ENCODE measurements around the gene SDK1. TPM values are rescaled to one million over a fixed set of nuclear protein-coding genes. Genes with fewer than 3 reads are reported as not detected.
A peak's percentile ranks its signal among the peaks of the same experiment; 100 is the strongest.

Gene SDK1
- polyA plus RNA-seq, 2 of the 4 experiments (the other 2 are of a cell fraction): 0.12 to 0.28 TPM

DNA sequence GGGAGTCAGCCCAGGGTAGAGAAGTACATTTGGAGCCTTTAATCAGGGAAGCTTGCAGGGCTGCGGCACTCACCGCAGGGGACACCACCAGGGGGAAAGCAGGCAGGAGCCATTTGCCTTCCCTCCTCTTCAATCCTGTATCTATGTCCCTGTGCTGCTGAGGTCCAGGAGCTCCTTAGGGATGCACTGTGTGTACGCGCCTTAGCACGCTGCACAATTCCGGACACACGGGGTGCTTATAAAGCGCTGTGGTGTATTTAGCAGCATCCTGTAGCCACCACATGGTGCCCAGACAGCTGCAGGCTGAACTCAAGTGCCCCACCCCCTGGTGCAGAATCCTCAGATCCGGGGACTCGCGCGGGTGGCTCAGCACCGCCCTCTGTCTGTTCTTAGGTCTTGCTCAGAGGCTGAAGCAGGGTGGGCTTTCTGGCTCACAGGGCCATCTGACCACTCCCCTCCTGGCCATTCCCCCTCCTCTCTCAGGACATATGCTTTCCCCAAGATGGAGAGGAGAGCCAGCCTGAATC lies 421.4 kb downstream of the SDK1 start:
- H3K27ac ChIP-seq: no peak overlapping the region
- ChIA-PET CTCF (interaction anchor here (0.8 kb wide), 1 partner anchor 8 kb away, joined by 3 read pairs; no protein-coding TSS in a partner anchor), POLR2A (no interaction called here)
- no peak for FAIRE-seq
- H3K9me3 ChIP-seq: no peaks in the 10 kb centered on the region
- TF ChIP-seq CBX2 (IDR thresholded peaks at IDR 0.05; ENCODE audit: borderline replicate concordance, low read depth) (no peak), RNF2 (IDR thresholded peaks at IDR 0.05; ENCODE audit: borderline replicate concordance, low read depth) (no peak), RAD21 (conservative IDR thresholded peaks at IDR 0.05 in 1 of 2, IDR thresholded peaks at IDR 0.05 in 1 of 2) (peak in 1 of 2 experiments; percentile 27; a peak in 2 of 5 replicates), TP53 (CRISPR knock-in tag; IDR thresholded peaks at IDR 0.05) (no peak)
- TF ChIP-seq, protein P1, sequence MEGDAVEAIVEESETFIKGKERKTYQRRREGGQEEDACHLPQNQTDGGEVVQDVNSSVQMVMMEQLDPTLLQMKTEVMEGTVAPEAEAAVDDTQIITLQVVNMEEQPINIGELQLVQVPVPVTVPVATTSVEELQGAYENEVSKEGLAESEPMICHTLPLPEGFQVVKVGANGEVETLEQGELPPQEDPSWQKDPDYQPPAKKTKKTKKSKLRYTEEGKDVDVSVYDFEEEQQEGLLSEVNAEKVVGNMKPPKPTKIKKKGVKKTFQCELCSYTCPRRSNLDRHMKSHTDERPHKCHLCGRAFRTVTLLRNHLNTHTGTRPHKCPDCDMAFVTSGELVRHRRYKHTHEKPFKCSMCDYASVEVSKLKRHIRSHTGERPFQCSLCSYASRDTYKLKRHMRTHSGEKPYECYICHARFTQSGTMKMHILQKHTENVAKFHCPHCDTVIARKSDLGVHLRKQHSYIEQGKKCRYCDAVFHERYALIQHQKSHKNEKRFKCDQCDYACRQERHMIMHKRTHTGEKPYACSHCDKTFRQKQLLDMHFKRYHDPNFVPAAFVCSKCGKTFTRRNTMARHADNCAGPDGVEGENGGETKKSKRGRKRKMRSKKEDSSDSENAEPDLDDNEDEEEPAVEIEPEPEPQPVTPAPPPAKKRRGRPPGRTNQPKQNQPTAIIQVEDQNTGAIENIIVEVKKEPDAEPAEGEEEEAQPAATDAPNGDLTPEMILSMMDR (IDR thresholded peaks at IDR 0.05): peak; percentile 19; the same call in 2 of the 3 replicates
- DNase-seq (ENCODE audit: low read depth in 1 of 2, low spot score in 1 of 2): peak; percentile 11 to 26
- H3K4me3 ChIP-seq: no peak overlapping the region
- H3K4me2 ChIP-seq: 0 out of 3 replicates have a peak overlapping the region, but pooled peaks have one; percentile 42
- ATAC-seq: peak; percentile 74; a peak in 5 of 6 replicates
- WGBS (ENCODE audit: missing lambda C conversion rate): 38% methylated on average over 13 of the region's 13 CpGs
- H3K4me1 ChIP-seq: no peaks in the 10 kb centered on the region

DNA sequence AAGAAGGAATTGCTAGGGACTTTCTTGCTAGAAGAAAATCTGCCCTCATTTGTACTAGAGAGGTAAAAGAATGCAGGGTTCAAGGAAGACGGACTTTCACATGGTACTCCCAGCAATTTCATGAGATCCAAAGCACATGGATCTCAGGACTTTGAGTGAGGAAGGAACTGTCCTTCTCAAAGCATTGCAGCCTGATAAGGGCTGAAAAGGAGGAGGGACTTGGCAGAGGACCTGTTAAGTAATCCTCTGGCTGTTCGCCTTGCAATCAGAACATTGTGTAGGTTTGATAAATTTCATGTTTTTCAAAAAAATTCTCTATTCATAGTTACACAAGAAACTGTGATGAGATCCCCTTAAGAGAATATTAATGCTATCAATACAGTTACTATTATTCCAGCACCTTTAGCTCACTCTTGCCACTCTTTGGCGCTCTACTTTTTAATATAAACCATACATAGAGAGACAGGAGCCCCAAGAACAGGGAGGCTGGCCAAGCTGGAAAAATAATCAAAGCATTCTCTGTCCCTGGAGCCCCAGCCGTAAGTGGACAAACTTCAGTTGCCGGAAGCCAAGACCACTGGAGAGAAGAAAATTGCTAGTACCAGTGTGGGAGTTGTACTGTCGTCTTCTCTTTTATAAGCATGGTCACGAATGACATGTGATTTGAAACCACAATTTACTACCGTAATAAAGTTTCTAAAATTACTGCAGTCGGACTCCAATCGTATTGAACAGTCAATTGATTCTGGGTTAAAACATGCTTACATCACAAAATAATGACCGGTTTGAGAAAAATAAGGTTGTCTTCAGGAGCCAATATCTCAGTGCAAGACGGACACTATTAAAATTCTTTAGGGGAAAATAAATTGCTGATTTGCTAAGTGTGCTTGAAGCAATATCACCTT lies 424.4 kb downstream of the SDK1 start:
- Histone ChIP-seq H3K27ac (no peak overlapping the region), H3K9me3 (no peaks in the 10 kb centered on the region; the same call in 2 of the 3 replicates), H3K4me2 (no peak overlapping the region), H3K4me3 (no peak overlapping the region), H3K4me1 (no peaks in the 10 kb centered on the region)
- WGBS (ENCODE audit: missing lambda C conversion rate): 56% methylated on average over 12 of the region's 12 CpGs
- CTCF ChIA-PET: interaction anchor here (0.8 kb wide), 1 partner anchor 68 kb away, joined by 3 read pairs; no protein-coding TSS in a partner anchor
- TF ChIP-seq NFE2L2 (conservative IDR thresholded peaks at IDR 0.05; ENCODE audit: low read length) (no peak), ZFP36 (IDR thresholded peaks at IDR 0.05; ENCODE audit: borderline replicate concordance, partially characterized antibody) (no peak), CBX8 (IDR thresholded peaks at IDR 0.05) (no peak), MAZ (IDR thresholded peaks at IDR 0.05; ENCODE audit: borderline replicate concordance, low read depth, low read length) (no peak), HOXB5 (CRISPR knock-in tag; IDR thresholded peaks at IDR 0.05) (no peak), KDM1A (IDR thresholded peaks at IDR 0.05; ENCODE audit: low read depth) (no peak), FOSB (CRISPR knock-in tag; IDR thresholded peaks at IDR 0.05) (no peak), POLR2A (IDR thresholded peaks at IDR 0.05; ENCODE audit: low read length) (no peak), EHF (CRISPR knock-in tag; IDR thresholded peaks at IDR 0.05) (no peak), MAFK (IDR thresholded peaks at IDR 0.05; ENCODE audit: partially characterized antibody) (no peak), RAD21 (conservative IDR thresholded peaks at IDR 0.05 in 1 of 2, IDR thresholded peaks at IDR 0.05 in 1 of 2) (no peak), ZC3H11A (IDR thresholded peaks at IDR 0.05) (no peak), SREBF2 (IDR thresholded peaks at IDR 0.05) (no peak), HEYL (CRISPR knock-in tag; IDR thresholded peaks at IDR 0.05) (no peak), PHF8 (IDR thresholded peaks at IDR 0.05; ENCODE audit: borderline replicate concordance, low read depth) (no peak)
- TF ChIP-seq, protein P1 (IDR thresholded peaks at IDR 0.05): no peak
- TF ChIP-seq, protein P2, sequence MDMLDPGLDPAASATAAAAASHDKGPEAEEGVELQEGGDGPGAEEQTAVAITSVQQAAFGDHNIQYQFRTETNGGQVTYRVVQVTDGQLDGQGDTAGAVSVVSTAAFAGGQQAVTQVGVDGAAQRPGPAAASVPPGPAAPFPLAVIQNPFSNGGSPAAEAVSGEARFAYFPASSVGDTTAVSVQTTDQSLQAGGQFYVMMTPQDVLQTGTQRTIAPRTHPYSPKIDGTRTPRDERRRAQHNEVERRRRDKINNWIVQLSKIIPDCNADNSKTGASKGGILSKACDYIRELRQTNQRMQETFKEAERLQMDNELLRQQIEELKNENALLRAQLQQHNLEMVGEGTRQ (IDR thresholded peaks at IDR 0.05): no peak
- TF ChIP-seq, protein P3, sequence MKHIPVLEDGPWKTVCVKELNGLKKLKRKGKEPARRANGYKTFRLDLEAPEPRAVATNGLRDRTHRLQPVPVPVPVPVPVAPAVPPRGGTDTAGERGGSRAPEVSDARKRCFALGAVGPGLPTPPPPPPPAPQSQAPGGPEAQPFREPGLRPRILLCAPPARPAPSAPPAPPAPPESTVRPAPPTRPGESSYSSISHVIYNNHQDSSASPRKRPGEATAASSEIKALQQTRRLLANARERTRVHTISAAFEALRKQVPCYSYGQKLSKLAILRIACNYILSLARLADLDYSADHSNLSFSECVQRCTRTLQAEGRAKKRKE (CRISPR knock-in tag; IDR thresholded peaks at IDR 0.05; ENCODE audit: low read depth): no peak
- TF ChIP-seq, protein P4, sequence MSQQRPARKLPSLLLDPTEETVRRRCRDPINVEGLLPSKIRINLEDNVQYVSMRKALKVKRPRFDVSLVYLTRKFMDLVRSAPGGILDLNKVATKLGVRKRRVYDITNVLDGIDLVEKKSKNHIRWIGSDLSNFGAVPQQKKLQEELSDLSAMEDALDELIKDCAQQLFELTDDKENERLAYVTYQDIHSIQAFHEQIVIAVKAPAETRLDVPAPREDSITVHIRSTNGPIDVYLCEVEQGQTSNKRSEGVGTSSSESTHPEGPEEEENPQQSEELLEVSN (IDR thresholded peaks at IDR 0.05; ENCODE audit: borderline replicate concordance, low read depth): no peak
- TF ChIP-seq, protein P5, sequence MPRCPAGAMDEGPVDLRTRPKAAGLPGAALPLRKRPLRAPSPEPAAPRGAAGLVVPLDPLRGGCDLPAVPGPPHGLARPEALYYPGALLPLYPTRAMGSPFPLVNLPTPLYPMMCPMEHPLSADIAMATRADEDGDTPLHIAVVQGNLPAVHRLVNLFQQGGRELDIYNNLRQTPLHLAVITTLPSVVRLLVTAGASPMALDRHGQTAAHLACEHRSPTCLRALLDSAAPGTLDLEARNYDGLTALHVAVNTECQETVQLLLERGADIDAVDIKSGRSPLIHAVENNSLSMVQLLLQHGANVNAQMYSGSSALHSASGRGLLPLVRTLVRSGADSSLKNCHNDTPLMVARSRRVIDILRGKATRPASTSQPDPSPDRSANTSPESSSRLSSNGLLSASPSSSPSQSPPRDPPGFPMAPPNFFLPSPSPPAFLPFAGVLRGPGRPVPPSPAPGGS (IDR thresholded peaks at IDR 0.05): no peak
- FAIRE-seq (no peak), ATAC-seq (no peak), DNase-seq (ENCODE audit: low read depth in 1 of 2, low spot score in 1 of 2) (no peak)
- POLR2A ChIA-PET: no interaction called here

Measured in A549 (cell line).